ENCODE data around the gene MYD88.

DNA sequence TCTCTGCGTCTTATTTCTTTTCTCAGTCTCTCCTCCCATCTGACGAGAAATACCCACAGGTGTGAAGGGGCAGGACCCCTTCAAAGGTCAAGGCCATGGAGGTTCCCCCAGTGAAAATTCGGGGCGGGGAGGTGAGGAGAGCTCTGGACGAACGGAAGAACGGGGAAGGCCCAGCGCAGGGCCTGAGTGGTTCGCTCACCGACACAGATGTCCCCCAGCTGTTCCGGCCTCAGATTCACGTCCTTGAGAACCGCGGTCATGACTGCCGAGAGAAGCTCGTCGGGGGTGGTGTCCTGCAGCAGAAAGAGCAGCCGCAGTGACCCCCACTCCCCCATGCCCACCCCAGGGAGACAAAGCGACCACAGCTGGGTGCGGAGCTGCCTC is 2.1 kb upstream of the MYD88 start:
- no peak for TF ChIP-seq POLR2AphosphoS5 (IDR thresholded peaks at IDR 0.05)
- TF ChIP-seq CTCF (IDR thresholded peaks at IDR 0.05; ENCODE audit: poor library complexity, severe bottlenecking) = no peak

Measured in neural cell (in vitro differentiated cells).